Keratinocyte (primary cell): Measurements from ENCODE around the gene FGFBP1.

ENCODE experiments used
- EZH2 ChIP-seq: IDR thresholded peaks from one replicate; pipeline ENCODE4 v1.6.1; 2012; ENCODE audit warnings: inconsistent platforms, mild to moderate bottlenecking, low read length, moderate library complexity
- TF ChIP-seq, protein P1 (sequence below), 3 experiments: IDR thresholded peaks in 1 of 3; conservative IDR thresholded peaks in 1 of 3; optimal IDR thresholded peaks in 1 of 3; 2 replicates in 2 of 3; 3 replicates in 1 of 3; pipeline versions ENCODE3 to v1.5.1; 2011; ENCODE audit warnings: low read length in 3 of 3, mild to moderate bottlenecking in 3 of 3, moderate library complexity in 2 of 3, control low read depth in 1 of 3, inconsistent platforms in 1 of 3; ENCODE audit not compliant: insufficient read depth in 2 of 3; ENCODE audit errors: extremely low read depth in 1 of 3

DNA sequence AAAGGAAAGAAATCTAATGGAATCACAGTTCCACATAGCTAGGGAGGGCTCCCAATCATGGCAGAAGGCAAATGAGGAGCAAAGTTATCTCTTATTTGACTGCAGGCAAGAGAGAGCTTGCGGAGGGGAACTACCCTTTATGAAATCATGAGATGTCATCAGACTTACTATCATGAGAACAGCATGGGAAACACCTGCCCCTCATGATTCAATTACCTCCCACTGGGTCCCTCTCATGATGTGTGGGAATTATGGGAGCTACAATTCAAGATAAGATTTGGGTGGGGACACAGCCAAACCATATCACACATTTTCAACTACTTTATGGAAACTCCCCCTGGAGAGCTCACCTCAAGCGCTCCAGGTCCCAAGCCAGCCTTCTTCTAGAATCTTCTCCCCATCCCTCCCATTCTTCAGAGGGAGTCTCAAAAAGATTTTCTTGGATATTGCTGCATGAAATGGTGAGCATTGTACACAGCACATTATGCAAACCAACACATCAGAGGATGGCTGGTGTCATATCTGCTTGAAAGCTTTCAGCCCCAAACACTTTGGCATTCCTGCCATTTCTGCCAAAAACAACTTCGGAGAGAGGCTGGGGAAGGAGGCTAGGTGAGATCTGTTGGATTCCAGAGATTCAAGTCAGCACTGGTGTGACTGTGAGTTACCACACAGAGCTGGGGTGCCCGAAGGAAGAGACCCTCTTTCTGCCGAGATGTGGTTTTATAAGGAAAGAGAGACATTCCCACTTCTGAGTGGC lies 6.9 kb downstream of the FGFBP1 start:
- TF ChIP-seq, protein P1, sequence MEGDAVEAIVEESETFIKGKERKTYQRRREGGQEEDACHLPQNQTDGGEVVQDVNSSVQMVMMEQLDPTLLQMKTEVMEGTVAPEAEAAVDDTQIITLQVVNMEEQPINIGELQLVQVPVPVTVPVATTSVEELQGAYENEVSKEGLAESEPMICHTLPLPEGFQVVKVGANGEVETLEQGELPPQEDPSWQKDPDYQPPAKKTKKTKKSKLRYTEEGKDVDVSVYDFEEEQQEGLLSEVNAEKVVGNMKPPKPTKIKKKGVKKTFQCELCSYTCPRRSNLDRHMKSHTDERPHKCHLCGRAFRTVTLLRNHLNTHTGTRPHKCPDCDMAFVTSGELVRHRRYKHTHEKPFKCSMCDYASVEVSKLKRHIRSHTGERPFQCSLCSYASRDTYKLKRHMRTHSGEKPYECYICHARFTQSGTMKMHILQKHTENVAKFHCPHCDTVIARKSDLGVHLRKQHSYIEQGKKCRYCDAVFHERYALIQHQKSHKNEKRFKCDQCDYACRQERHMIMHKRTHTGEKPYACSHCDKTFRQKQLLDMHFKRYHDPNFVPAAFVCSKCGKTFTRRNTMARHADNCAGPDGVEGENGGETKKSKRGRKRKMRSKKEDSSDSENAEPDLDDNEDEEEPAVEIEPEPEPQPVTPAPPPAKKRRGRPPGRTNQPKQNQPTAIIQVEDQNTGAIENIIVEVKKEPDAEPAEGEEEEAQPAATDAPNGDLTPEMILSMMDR (optimal IDR thresholded peaks at IDR 0.05 in 1 of 3, IDR thresholded peaks at IDR 0.05 in 1 of 3, conservative IDR thresholded peaks at IDR 0.05 in 1 of 3; ENCODE audit: extremely low read depth in 1 of 3, insufficient read depth in 2 of 3, low read length in 3 of 3): no peak
- TF ChIP-seq EZH2: no peak
